ENCODE data around the gene OR2T10.

- TF ChIP-seq CTCF (conservative IDR thresholded peaks at IDR 0.05 in 1 of 2, IDR thresholded peaks at IDR 0.05 in 1 of 2; ENCODE audit: extremely low read depth in 1 of 2, insufficient read depth in 1 of 2, low read depth in 1 of 2, low read length in 2 of 2): no peak
- no peak for TF ChIP-seq EZH2 (IDR thresholded peaks at IDR 0.05; ENCODE audit: borderline replicate concordance, low read length)
Measured at GRCh38 chr1:248597589-248597988, at the start of gene OR2T10.

All from mammary epithelial cell (primary cell).